Activated T-cell treated with anti-CD3 and anti-CD28 coated beads for 24 hours (primary cell): ENCODE measurements around the gene LRFN2.

ENCODE experiments used
- DNase-seq: peaks from one replicate; pipeline ENCODE4 v3.0.0-alpha.2; 2020; ENCODE audit warnings: low read depth

LRFN2 gene

DNA sequence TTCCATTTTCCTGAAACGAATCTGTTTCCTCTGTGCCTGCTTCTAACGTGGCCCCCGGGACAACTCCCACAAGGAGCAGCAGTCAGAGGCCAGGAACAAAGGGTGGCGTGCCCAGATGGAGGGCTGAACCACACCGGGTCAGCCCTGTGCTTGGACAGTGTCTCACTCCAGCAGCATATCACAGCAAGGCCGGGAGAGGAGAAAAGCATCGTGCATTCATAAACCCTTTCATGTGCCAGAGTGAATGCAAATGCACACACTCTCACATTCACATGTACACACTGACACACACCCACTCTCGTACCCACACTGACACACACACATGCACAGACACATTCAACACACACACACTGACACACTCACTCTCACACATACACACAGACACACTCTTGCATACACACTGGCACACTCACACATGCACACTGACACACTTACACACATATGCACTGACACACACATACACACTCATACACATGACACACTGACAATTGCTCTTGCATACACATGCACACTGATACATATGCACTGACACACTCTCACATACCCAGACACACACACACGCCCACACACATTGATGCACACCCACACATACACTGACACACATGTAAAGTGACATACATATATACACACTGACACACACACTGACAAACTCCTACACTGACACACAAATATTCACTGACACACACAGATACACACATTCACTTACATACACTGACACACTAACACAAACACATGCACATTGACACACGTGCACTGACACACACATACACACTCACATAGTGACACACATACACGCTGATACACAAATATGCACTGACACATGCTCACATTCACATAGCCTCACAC, 237.0 kb downstream of the LRFN2 start:
- no peak for DNase-seq

DNA sequence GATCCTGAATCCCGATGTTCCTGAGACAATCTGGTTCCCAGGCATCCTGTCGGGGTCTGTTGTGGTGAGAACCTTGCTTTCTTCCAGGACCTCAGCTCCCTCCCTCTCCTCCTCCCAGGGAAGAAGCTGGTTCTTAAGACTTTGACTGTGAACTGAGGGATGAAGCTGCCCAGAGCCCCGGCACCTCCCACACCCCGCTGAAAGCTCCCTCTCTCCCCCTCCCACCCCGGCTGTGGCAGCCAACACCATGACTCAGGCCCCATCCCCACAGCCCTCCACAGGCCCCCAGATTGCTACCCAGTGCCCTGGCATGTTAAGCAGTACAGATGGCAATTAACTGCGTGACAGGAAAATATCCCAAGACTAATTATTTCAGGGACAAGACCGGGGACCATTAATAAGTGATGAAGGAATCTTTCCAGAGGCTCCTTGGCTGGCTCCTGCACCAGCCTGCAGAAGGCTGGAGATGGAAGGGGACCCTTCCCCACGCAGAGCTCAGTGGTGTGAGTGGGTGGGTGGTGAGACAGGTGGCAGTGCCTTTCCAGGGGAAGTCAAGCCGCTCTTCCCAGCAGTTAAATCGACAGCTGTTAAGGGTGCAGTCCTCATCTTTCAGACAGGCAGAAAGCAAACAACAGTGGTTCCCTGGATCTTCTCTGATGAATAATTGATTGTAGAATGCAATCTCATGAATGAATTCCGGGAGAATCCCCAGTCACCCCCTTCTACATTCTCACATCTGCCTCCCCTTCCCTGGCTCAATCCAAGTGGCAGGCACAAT, 237.9 kb downstream of the LRFN2 start:
- DNase-seq = no peak

DNA sequence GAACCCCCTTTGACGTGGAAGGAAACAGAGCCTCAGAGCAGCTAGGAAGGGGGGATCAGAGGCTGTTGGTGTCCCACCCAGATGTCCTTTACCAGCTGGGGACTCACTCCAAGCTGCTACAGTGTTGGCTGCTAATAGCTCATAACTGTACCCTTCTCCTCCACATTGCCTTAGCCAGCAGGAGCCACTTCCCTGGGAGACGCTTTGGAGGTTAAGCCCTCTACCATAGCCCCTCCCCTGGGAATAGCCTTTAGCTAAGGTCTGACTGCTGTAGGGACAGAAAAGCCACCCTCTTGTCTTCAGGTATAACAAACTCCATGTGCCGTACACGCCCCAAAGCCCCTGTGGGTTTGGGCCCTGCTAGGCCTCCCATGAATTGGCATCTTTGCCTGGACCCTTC, 238.6 kb downstream of the LRFN2 start:
- DNase-seq = no peak

DNA sequence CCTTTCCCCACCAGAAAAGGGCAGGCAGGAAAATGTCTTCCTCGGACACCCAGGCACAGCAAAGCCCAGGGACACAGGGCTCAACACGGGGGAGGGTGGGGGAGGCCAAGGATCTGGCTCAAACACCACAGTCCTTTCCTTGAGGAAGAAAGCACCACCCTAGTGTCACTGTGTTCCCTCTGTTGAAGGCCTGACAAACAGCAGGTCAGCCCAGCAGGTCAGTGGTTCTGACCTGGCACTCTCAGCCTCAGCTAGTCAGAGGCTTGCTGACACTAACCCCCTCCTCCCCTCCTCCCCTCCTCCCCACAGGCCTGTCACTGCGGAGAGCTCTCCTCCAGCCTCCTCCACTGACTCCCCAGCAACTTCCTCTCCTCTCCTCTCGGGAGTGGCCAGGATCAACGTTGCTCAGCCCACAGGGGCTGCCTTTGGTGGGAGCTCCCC, 239.6 kb downstream of the LRFN2 start:
- no peak for DNase-seq

DNA sequence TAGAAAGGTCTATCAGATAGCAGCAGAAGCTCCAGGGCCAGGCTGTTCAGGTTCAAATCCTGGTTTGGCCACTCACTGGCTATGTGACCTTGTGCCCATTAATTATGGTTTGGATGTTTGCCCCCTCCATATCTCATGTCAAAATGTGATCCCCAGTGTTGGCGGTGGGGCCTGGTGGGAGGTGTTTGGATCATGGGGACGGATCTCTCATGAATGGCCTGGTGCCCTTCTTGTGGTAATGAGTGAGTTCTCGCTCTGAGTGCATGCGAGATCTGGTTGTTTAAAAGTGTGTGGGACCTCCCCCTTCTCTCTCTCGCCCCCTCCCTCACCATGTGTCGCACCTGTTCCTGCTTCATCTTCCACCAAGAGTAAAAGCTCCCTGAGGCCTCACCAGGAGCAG, 240.9 kb downstream of the LRFN2 start:
- no peak for DNase-seq

DNA sequence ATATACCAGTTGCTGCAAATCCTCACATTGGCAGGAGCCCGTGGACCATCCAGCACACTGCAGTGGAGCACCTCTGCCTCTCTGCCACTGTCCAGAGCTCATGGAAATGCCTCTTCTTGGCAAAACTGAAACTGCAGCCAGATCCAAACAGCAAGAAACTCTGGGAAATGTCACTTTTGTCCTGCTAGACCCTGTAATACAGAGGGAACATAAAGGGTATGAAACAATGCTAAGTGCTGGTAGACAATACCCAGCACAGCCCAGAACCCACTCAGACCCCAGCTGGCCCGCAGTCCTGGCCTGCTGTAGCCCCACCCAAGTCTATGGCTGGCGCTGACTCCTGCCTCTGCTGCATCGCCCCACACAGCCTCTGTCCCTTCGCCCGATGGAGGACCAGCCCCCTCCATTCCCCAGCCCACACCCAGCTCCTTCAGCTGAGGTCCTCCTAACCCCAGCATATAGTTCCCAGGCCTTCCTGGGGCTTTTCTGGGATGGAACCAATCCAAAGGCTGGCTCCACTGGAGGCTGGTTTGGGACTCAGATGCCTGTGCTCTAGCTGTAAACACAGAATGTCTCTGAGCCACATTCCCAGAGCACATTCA, 242.5 kb downstream of the LRFN2 start:
- no peak for DNase-seq

DNA sequence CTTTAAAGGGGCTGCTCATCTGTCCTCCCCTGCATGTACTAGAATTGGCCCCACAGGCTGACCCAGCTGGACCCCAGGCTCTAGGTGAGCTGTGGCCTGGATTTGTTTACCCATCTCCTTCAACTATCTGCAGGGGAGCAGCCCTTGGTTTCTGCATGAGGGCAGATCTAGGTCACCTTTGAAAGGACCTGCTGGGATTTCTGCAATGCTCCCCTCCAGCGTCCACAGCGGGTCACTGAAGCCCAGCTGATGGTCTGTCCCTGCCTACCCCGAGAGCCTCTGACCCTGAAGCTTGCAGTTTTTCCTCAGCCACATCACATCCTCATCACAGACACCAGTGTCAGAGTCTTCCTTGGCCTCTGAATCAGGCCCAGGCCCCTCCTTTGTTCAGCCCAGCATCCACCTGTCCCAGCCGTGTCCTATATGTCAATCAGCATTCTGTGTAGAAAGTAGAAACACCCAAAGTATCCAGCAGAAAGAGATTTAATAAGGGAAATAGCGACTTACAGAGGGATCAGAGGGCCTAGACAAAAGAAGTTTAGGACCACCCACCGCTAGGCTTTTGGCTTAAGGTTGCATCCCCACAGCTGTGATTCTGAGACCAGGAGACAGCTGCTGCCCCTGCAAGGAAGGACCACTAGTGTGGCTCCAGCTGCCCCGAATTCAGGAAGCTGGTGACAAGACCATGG, 243.1 kb downstream of the LRFN2 start:
- DNase-seq = no peak

DNA sequence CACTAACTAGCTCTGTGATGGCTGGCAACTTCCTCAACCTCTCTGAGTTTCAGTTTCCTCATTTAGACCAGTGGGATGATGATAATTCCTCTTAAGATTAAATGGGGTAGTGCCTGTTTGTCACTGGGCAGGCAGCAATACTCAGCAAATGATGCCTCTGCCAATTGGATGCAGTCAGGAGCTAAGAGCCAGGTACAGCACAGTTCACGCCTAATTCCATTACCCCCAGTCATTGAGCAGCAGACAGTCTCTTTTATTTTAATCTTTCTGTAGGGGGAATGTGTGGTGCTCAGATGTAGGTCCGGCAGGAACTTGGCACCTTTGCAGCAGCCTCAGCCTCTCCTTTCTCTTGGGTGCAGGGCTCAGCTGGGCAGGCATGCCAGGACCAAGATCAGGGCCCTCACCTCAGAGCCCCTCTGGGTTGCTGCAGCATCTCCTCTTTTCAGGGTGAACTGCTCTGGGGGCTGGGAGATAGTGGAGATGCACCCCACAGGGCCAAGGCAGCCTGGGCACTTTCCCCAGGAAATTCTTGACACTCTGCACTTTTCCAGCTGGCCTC, 243.8 kb downstream of the LRFN2 start:
- DNase-seq = no peak

DNA sequence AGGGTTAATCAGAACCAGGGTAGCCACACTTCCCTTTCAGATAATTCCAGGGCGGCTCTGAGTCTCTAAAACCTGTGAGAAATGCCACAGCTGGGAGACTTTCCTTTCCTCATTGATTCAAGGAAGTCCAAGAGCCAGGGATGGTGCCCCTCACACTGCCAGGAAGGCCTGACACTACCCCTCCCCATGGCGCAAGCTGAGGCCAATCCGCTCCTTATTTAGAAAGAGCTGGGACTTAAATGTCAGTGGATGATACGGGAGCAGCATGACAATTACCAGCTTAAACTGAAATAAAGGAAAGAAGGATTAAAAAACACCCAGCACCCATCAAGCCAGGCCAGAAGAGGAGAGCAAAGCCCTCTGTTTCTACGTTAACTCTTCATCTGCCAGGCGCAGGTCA, 244.4 kb downstream of the LRFN2 start:
- no peak for DNase-seq

DNA sequence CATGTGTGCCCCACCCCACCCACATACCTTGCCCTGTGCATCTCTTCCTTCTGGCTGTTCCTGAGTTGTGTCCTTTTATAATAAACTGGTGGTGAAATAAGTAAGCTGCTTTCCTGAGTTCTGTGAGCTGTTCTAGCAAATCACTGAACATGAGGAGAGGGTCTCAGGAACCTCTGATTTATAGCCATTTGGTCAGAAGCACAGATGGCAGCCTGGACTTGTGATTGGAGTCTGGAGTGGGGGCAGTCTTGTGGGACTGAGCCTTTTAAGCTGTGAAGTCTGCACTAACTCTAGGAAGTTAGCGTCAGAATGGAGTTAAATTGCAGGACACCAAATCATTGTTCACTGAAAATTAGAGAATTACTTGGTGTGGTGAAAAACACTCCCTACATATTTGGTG, 245.4 kb downstream of the LRFN2 start:
- no peak for DNase-seq
